Measurements from ENCODE around the gene ASTN1. TPM values are rescaled to one million over a fixed set of nuclear protein-coding genes. Genes with fewer than 3 reads are reported as not detected.

Gene ASTN1
- total RNA-seq: not detected in 2 replicates

DNA sequence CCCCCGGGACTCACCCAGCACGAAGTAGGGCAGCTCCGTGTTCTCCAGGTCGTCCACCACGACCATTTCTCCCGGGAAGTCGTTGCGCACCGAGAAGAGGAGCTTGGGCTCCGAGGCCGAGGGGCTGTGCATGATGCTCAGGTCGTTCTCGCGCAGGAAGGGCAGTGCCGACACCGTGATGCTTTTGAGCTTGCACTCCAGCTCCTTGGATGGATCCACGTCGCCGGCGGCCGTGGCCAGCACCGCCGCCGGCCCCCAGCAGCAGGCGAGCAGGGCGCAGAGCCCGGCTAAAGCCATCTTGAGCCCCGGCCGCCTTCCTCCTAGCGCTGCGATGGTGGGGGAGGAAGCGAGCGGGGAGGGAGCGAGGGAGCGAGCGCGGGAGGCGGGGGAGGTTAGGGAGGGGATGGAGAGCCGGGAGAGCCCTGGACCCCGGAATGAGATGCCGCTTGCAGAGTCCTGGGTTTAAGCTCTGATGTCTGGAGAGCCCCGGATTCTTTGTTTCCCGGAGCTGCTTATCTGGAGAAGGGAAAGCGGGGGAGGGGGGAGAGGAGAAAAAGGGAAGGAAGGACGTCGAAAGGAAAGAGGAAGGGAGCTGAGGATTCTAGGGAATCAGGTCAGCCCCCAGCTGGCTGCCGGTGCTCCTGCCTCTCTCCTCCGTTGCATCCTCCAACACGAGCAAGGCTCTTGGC is at the start of gene ASTN1:
TSS of gene ASTN1 (minus strand) at position 333 of the 689 bp plus-strand sequence. CDS start at position 297, 36 bp downstream.
- H3K9me3 Mint-ChIP-seq: no peaks in the 10 kb centered on the region
- intact Hi-C loops (cut with micrococcal nuclease): no loop called here
- no peak within 1 kb of the TSS for H3K27ac Mint-ChIP-seq
- H3K4me3 Mint-ChIP-seq (ENCODE audit: low read depth): no peak within 1 kb of the TSS
- no peak for DNase-seq (ENCODE audit: low spot score)
- H3K4me1 Mint-ChIP-seq (ENCODE audit: low read depth): peaks cover 3% of the 10 kb centered on the region
- no peaks in the 10 kb centered on the region for H3K36me3 Mint-ChIP-seq (ENCODE audit: low read depth)
- H3K27me3 Mint-ChIP-seq (ENCODE audit: low read depth): peaks cover 29% of the 10 kb centered on the region

DNA sequence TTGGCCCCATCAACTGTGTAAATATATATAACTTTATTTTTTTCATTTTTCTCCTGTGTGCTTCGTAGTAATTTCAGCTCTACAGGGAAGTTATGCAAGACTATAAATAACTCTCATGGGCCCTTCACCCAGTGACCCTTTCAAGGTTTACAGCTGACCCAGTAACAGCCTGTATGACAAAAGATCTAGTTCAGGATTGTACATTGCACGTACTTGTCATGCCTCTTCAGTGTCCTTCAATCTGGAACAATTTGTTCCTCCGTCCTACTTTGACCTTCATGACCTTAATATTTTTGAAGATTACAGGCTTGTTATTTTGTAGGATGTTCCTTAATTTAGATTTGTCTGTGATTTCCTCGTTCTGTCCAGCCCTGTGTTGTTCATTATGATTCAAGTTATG is 46.7 kb upstream of the ASTN1 start:
- no peak for DNase-seq (ENCODE audit: low spot score)
- H3K27ac Mint-ChIP-seq: no peak overlapping the region
- intact Hi-C loops (cut with micrococcal nuclease): loop anchor here (10.0 kb wide), 1 partner anchor 626 kb away; no protein-coding TSS in a partner anchor
- H3K9me3 Mint-ChIP-seq: peaks cover 2% of the 10 kb centered on the region
- H3K4me1 Mint-ChIP-seq (ENCODE audit: low read depth): no peaks in the 10 kb centered on the region
- no peaks in the 10 kb centered on the region for H3K36me3 Mint-ChIP-seq (ENCODE audit: low read depth)
- H3K4me3 Mint-ChIP-seq (ENCODE audit: low read depth): no peak overlapping the region
- H3K27me3 Mint-ChIP-seq (ENCODE audit: low read depth): no peaks in the 10 kb centered on the region

- intact Hi-C loops (cut with micrococcal nuclease): loop anchor here (10.0 kb wide), 1 partner anchor 625 kb away; no protein-coding TSS in a partner anchor
- Mint-ChIP-seq H3K4me1 (ENCODE audit: low read depth) (no peaks in the 10 kb centered on the region), H3K36me3 (ENCODE audit: low read depth) (no peaks in the 10 kb centered on the region), H3K4me3 (ENCODE audit: low read depth) (no peak overlapping the region), H3K27me3 (ENCODE audit: low read depth) (no peaks in the 10 kb centered on the region), H3K9me3 (no peaks in the 10 kb centered on the region), H3K27ac (no peak overlapping the region)
- no peak for DNase-seq (ENCODE audit: low spot score)
Measured at GRCh38 chr1:177210071-177210470, 45.6 kb upstream of the ASTN1 start.

DNA sequence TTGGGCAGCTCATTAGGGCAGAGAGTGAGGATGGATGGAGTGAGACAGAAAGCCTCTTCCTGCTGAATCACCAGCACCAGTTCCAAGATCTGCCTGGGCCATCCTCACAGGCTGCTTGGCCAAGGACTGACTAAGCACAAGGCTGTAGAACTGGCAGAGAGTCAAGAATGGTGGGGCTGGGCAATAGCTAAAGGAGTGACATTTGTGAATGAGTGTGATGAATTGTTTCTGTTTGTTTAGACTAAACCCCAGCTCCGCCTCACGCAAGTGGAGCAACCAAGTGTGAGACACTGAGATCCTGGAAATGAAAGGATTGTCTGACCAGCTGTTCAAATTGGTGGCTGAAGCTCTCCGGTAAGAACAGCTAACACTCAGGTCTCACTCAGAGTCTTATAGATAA is 44.8 kb upstream of the ASTN1 start:
- Mint-ChIP-seq H3K27me3 (ENCODE audit: low read depth) (no peaks in the 10 kb centered on the region), H3K4me1 (ENCODE audit: low read depth) (no peaks in the 10 kb centered on the region), H3K9me3 (no peaks in the 10 kb centered on the region), H3K36me3 (ENCODE audit: low read depth) (no peaks in the 10 kb centered on the region), H3K27ac (no peak overlapping the region), H3K4me3 (ENCODE audit: low read depth) (no peak overlapping the region)
- no peak for DNase-seq (ENCODE audit: low spot score)
- intact Hi-C loops (cut with micrococcal nuclease): no loop called here

DNA sequence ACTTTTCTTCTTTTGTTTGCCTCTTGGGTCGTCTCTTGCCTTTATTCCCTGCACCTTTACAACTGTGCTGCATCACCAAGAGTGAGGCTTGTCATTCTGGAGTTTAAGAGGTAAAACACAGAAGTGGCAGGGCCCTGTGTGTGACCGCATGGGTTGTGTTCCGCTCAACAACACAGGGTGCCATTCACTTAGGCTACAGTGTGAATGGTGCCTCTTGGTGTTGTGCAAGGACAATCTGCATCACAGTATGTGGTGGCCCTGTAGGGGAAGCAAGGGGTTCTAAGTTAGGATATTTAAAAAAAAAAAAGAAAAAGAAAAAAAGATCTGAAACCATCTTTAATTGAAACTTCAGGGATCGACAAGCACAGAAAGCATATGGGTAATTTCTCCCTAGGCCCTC is 44.4 kb upstream of the ASTN1 start:
- no peaks in the 10 kb centered on the region for H3K4me1 Mint-ChIP-seq (ENCODE audit: low read depth)
- no peak overlapping the region for H3K4me3 Mint-ChIP-seq (ENCODE audit: low read depth)
- intact Hi-C loops (cut with micrococcal nuclease): no loop called here
- no peak overlapping the region for H3K27ac Mint-ChIP-seq
- H3K36me3 Mint-ChIP-seq (ENCODE audit: low read depth): no peaks in the 10 kb centered on the region
- H3K9me3 Mint-ChIP-seq: no peaks in the 10 kb centered on the region
- no peak for DNase-seq (ENCODE audit: low spot score)
- H3K27me3 Mint-ChIP-seq (ENCODE audit: low read depth): no peaks in the 10 kb centered on the region

- intact Hi-C loops (cut with micrococcal nuclease): no loop called here
- no peak overlapping the region for H3K4me3 Mint-ChIP-seq (ENCODE audit: low read depth)
- H3K27me3 Mint-ChIP-seq (ENCODE audit: low read depth): no peaks in the 10 kb centered on the region
- no peak for DNase-seq (ENCODE audit: low spot score)
- H3K27ac Mint-ChIP-seq: no peak overlapping the region
- no peaks in the 10 kb centered on the region for H3K36me3 Mint-ChIP-seq (ENCODE audit: low read depth)
- no peaks in the 10 kb centered on the region for H3K4me1 Mint-ChIP-seq (ENCODE audit: low read depth)
- no peaks in the 10 kb centered on the region for H3K9me3 Mint-ChIP-seq
Measured at GRCh38 chr1:177206831-177207355, 42.4 kb upstream of the ASTN1 start.

GRCh38 chr1:177200290-177200689 is 35.8 kb upstream of the ASTN1 start:
- Mint-ChIP-seq H3K4me3 (ENCODE audit: low read depth) (no peak overlapping the region), H3K27ac (no peak overlapping the region)

DNA sequence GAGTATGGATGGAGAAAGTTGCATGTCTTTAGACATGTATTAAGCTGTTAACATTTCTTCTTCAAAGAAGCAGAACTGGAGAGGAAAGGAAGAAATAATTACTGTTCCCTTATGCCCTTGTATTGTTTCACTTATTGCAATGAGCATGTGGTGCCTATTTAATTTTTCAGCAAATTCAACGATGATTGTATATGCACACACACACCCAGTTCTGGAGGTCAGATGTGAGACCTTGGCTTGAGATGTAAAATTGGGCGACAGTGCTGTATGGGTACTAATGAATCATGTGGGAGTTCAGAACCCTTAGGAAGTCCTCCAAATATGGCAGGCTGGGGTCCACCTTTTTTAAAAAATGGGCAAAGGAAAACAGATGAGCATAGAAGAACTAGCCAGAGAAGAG is 33.7 kb upstream of the ASTN1 start:
- H3K4me1 Mint-ChIP-seq (ENCODE audit: low read depth): no peaks in the 10 kb centered on the region
- intact Hi-C loops (cut with micrococcal nuclease): no loop called here
- no peaks in the 10 kb centered on the region for H3K27me3 Mint-ChIP-seq (ENCODE audit: low read depth)
- no peaks in the 10 kb centered on the region for H3K36me3 Mint-ChIP-seq (ENCODE audit: low read depth)
- no peak overlapping the region for H3K27ac Mint-ChIP-seq
- H3K4me3 Mint-ChIP-seq (ENCODE audit: low read depth): no peak overlapping the region
- DNase-seq (ENCODE audit: low spot score): no peak
- H3K9me3 Mint-ChIP-seq: no peaks in the 10 kb centered on the region

More at GRCh38 chr1:177200290-177200689, 35.8 kb upstream of the ASTN1 start:
- no peak for DNase-seq (ENCODE audit: low spot score)
- intact Hi-C loops (cut with micrococcal nuclease): no loop called here
- H3K36me3 Mint-ChIP-seq (ENCODE audit: low read depth): no peaks in the 10 kb centered on the region
- no peaks in the 10 kb centered on the region for H3K9me3 Mint-ChIP-seq
- no peaks in the 10 kb centered on the region for H3K4me1 Mint-ChIP-seq (ENCODE audit: low read depth)
- H3K27me3 Mint-ChIP-seq (ENCODE audit: low read depth): no peaks in the 10 kb centered on the region

- no peaks in the 10 kb centered on the region for H3K27me3 Mint-ChIP-seq (ENCODE audit: low read depth)
- H3K9me3 Mint-ChIP-seq: no peaks in the 10 kb centered on the region
- H3K4me3 Mint-ChIP-seq (ENCODE audit: low read depth): no peak overlapping the region
- H3K36me3 Mint-ChIP-seq (ENCODE audit: low read depth): no peaks in the 10 kb centered on the region
- H3K27ac Mint-ChIP-seq: no peak overlapping the region
- intact Hi-C loops (cut with micrococcal nuclease): no loop called here
- DNase-seq (ENCODE audit: low spot score): no peak
- no peaks in the 10 kb centered on the region for H3K4me1 Mint-ChIP-seq (ENCODE audit: low read depth)
Measured at GRCh38 chr1:177190308-177190970, 25.9 kb upstream of the ASTN1 start.

DNA sequence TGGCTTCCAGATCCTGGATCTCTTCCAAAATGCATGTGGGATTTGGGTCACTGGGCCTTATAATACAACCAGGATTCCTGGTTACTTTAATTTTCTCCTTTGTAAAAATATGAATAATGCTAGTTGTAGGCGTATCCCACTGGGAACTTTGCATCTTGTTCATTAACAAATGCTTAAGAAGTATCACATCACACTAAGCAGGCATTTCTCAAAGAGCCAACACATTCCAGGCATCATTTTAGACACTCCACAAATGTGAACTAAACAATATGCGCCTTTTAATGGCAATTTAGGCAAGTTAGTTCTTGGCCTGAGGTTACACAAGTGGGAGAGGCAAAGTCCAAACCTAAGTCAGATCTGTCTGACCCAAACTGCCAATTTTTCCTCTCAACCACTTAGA is 22.1 kb upstream of the ASTN1 start:
- Mint-ChIP-seq H3K9me3 (no peaks in the 10 kb centered on the region), H3K4me1 (ENCODE audit: low read depth) (peaks cover 2% of the 10 kb centered on the region), H3K27me3 (ENCODE audit: low read depth) (peaks cover 10% of the 10 kb centered on the region), H3K36me3 (ENCODE audit: low read depth) (no peaks in the 10 kb centered on the region), H3K4me3 (ENCODE audit: low read depth) (no peak overlapping the region), H3K27ac (no peak overlapping the region)
- intact Hi-C loops (cut with micrococcal nuclease): no loop called here
- no peak for DNase-seq (ENCODE audit: low spot score)

- peaks cover 2% of the 10 kb centered on the region for H3K4me1 Mint-ChIP-seq (ENCODE audit: low read depth)
- intact Hi-C loops (cut with micrococcal nuclease): no loop called here
- H3K4me3 Mint-ChIP-seq (ENCODE audit: low read depth): no peak overlapping the region
- DNase-seq (ENCODE audit: low spot score): no peak
- H3K27me3 Mint-ChIP-seq (ENCODE audit: low read depth): peaks cover 21% of the 10 kb centered on the region
- H3K27ac Mint-ChIP-seq: no peak overlapping the region
- H3K36me3 Mint-ChIP-seq (ENCODE audit: low read depth): no peaks in the 10 kb centered on the region
- no peaks in the 10 kb centered on the region for H3K9me3 Mint-ChIP-seq
Measured at GRCh38 chr1:177185209-177185608, 20.7 kb upstream of the ASTN1 start.

GRCh38 chr1:177183836-177184235 is 19.3 kb upstream of the ASTN1 start:
- Mint-ChIP-seq H3K27me3 (ENCODE audit: low read depth) (peaks cover 27% of the 10 kb centered on the region), H3K27ac (no peak overlapping the region), H3K4me1 (ENCODE audit: low read depth) (peaks cover 2% of the 10 kb centered on the region), H3K9me3 (no peaks in the 10 kb centered on the region), H3K36me3 (ENCODE audit: low read depth) (no peaks in the 10 kb centered on the region), H3K4me3 (ENCODE audit: low read depth) (no peak overlapping the region)
- DNase-seq (ENCODE audit: low spot score): no peak
- intact Hi-C loops (cut with micrococcal nuclease): no loop called here

GRCh38 chr1:177181631-177182291 is 17.2 kb upstream of the ASTN1 start:
- Mint-ChIP-seq H3K9me3 (no peaks in the 10 kb centered on the region), H3K27me3 (ENCODE audit: low read depth) (peaks cover 28% of the 10 kb centered on the region), H3K36me3 (ENCODE audit: low read depth) (no peaks in the 10 kb centered on the region), H3K4me1 (ENCODE audit: low read depth) (peaks cover 2% of the 10 kb centered on the region), H3K27ac (no peak overlapping the region), H3K4me3 (ENCODE audit: low read depth) (peak overlapping the region; percentile 23)
- DNase-seq (ENCODE audit: low spot score): peak; percentile 15
- intact Hi-C loops (cut with micrococcal nuclease): loop anchor here (2.0 kb wide), 1 partner anchor 285 kb away; no protein-coding TSS in a partner anchor
